GM19240 (cell line): ENCODE results near the gene ITK.

Source experiments
- DNase-seq: peaks from one replicate; pipeline ENCODE4 v3.0.0; 2011; ENCODE audit warnings: low spot score; ENCODE audit not compliant: insufficient read length

The ITK gene

DNA sequence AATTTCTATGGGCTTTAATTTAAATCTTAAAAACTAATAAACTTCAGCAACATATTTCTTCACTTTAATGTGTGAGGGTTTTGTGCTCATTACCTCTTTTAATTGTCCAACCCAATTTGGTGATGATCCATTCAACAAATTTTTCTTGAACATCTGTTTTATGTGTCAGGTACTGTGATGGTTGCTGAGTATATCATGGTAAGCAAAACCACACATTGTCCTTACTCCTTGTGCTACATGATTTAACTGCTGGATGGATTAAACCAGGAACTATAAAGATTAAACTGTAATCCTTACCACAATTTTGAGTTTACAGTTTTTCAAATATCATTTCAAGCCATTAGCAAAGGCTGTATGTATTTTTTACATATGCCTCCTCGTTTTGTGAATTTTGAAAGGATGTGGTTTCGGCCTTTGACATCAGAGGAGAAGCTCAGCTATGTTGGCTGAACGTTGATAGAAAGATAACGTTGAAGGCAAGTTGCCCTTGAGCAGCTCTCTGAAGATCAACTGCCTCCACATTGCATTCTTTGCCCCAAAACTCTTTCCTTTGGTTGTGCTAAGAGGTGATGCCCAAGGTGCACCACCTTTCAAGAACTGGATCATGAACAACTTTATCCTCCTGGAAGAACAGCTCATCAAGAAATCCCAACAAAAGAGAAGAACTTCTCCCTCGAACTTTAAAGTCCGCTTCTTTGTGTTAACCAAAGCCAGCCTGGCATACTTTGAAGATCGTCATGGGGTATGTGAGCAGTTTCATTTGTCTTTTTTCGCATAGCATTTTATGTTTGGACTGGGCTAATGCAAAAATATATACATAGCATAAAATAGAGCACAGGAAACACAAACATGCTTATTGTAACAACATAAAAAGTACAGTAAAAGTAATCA lies at the start of gene ITK:
ITK (plus strand) TSS at position 467 of the 891 bp plus-strand sequence; CDS start at position 605, 138 bp downstream.
- no peak for DNase-seq

DNA sequence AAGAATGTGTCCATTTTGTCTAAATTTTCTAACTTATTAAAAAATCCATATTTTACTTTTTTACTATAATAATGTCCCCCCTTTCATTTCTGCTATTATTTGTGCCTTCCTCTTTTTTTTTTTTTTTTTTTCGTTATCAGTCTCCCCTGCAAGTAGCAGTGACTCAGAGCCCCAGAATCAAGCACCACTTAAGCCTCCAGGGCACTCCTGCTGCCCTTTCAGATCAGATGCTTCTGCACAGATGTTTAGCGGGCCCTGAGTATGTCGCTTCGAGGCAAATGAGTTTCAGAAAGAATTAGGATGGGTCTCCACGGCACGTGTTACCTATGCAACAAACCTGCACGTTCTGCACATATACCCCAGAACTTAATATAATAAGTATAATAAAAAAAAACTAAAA lies 49.7 kb upstream of the ITK start:
- DNase-seq, result no peak

DNA sequence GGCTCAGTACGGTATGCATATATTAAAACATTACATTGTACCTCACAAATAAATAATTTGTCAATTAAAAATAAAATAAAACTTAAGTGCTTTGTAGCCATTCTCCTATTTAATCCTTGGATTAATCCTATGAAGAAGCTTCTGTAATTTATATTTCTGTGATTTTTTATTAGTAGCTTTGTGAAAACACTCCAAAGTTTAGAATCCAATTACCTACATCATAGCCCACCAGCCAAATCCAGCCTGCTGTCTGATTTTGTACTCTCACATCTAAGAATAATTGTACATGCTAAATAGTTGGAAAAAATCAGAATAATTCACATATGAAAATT lies 48.4 kb upstream of the ITK start:
- DNase-seq, result no peak

DNA sequence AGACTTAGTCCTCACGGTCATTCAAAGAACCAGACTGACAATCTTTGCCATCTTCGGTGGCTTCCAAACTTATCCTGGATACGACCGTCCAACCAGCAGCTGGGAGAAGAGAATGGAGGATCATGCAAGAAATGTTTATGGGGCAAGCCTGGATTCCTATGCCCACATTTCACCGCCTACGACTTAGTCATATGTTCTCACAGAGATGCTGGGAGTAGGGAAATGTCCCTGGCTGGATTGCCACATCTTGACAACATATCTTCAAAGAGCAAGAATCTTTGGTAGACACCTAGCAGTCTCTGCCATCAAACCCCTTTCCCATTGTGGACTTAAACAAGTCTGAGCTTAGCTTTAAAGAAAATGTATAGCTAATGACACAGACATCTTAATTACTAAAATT lies 42.9 kb upstream of the ITK start:
- no peak for DNase-seq

DNA sequence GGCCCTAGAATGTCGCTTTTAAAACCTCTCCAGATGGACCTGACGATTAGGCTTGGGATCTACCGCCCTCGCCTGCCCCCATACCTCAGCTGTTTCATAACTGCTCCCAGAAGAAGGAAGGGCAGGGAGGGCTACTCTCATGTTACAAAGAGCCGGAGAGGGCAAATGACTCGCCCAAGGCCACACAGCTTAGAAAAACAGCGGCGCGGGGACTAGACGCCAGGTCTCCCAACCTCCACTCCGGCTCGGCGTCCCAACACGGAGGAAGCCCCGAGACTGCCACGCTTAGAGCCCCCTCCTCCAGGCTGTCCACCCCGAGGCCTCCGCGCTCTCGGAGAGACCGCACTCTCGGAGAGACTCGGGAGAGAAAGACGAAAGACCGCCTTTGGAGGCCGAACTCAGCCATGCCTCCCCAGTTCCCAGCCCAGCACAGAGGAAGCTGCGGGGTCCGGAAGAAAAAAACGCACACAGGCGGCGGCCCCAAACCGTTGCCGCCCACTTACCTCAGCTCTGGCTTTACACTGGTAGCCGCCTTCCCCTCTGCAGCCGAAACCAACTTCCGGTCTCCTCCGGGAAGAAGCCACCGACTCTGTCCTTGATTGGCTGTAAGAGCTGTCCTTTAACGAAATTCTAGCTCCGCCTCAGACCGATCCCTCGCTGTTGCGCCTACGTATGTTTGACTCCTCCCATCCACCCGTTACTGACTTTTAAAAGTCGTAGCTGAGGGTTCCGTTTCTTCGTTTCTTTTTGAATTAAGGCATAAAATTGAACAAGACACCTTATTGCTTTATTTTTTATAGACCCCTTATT lies 38.1 kb upstream of the ITK start, which contains the start of gene MED7:
MED7 (minus strand) TSS at position 549 of the 810 bp plus-strand sequence. CDS start 3,434 bp downstream, outside the sequence.
- peak; percentile 88 for DNase-seq

DNA sequence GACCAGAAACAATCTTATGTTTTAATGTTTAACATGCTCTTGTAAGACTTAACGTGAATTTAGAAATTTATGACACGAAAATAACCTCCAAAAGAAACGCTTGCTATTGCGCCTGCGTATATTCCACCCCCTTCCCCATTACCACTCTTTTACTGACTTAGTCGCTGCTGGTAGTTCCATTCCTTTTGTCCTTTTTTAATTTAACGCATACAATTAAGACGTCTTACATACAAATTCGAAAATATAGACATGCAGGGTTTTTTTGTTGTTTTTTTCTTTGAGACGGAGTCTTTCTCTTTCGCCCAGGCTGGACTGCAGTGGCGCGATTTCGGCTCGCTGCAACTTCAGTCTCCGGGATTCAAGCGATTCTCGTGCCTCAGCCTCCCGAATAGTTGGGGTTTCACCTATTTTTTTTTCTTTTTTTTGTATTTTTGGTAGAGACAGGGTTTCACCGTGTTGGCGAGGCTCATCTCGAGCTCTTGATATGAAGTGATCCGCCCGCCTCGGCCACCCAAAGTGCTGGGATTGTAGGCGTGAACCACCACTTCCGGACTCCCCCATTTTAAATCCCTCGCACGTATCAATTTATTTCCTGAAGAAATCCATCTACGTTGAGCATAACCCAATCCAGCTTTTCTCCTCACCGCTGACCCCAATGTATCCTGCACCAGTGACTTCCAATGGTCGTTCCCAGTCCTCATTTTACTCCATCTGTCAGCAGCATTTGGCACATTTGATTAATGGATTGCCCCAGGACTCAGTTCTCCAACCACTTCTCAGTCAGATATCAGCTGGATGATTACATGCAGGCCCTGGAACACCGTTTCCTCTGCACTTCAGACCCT lies 37.3 kb upstream of the ITK start:
- no peak for DNase-seq

DNA sequence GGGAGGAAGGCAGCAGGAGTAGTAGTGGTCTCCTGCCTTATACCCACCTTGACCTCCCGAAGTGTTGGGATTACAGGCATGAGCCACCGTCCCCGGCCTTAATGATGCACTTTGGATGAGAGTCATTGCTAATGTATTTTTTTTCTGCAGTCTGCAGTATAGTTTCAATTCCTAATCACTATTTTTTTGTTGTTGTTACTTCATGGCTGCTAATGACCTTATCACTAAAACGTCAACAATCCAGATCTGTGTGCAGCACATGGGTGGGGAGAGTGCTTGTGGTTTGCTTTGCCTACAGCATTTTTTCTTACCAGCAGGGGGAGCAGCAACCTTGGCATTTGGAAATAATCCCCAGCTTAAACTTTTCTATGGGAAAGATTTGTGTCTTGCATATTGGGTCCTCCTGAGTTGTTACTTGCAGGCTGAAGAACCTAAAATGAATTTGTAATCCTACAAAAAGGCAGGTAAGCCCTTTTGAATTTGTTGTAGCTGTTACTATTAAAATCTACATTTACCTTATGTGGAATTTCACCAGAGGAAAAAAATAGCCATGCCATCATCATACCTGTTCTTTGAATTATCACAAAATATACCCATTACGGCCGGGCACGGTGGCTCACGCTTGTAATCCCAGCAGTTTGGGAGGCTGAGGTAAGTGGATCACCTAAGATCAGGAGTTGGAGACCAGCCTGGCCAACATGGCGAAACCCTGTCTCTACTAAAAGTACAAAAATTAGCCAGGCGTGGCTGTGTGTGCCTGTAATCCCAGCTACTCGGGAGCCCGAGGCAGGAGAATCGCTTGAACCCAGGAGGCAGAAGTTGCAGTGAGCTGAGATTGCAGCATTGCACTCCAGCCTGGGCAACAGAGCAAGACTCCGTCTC lies 31.7 kb upstream of the ITK start:
- DNase-seq, result no peak

DNA sequence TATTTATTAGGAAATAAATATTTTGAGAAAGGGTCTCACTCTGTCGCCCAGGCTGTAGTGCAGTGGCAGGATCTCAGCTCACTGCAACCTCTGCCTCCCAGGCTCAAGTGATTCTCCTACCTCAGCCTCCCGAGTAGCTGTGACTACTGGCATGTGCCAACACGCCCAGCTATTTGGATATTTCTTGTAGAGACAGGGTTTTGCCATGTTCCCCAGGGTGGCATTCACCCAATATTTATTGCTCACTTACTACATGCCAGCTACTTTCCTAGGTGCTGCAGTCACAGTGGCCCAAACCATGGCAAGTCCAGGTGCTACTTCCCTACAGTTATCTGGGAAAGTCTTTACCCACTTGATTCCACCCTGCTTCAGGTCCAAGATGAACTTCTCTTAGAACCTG lies 29.6 kb upstream of the ITK start:
- DNase-seq, result no peak

DNA sequence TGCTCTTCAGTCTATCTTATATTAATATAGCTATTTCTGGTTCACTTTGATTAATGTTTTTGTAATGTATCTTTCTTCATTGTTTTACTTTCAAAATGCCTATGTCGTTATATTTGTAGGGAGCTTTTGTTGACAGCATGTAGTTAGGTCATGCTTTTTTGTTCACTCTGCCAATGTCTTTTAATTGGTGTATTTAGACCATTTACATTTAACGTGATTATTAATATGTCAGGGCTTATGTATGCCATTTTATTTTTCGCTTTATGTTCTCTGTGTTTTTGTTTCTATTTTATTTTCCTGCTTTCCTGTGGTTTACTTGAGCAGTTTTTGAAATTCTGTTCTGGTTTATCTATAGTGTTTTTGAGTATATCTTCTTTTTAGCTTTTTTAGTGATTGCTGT lies 25.3 kb upstream of the ITK start:
- no peak for DNase-seq

DNA sequence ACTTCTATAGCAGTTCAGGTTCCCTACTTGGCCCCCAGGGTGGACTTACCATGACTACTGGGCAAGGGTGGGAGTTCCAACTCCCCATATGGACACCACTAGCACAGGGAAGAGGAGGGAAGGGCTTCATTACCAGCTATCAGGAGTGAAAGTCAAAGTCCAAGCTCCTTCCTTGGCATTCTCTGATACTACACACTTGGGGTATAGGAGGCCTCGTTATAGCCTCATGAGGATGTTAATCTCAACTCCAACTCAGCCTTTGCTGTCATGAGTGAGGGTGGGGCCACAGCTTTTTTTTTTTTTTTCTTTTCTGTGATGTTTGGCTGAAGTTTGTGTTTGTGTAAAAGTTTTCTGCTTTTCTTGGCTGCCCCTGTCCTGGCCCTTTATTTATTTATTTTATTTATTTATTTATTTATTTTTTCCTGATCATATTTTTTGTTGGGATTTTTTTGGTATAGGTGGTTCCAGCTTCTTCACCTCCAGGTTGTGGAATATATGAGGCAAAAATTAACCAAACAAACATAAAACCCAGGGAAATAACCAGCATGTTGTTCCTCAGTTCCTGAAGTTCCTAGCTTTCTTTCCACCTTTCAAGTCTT lies 23.2 kb upstream of the ITK start:
- DNase-seq, result no peak

DNA sequence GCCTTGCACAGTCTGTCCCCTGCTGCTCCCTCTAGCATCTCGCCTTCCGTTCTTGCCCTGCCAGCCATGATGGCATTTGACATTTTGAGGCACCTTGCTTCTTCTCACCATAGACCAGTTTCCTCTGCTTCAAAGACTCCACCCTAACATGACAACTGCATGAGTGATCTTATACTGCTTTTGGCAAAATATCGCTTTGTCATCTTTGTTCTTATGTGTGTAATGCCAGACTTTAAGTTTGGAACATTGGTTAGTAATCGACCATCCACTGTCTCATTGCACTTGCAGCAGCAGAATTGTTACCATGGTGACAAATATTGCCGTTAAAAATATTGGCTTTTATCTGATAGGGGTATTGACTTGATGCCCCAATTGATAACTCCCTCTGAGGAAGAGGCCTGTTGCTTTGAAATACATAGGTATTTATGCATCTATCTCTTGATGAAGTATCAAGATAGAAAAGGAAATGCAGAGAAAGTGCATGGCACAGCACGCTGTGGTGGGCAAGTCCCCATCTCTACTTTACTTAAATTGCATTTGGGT lies 21.4 kb upstream of the ITK start:
- no peak for DNase-seq

DNA sequence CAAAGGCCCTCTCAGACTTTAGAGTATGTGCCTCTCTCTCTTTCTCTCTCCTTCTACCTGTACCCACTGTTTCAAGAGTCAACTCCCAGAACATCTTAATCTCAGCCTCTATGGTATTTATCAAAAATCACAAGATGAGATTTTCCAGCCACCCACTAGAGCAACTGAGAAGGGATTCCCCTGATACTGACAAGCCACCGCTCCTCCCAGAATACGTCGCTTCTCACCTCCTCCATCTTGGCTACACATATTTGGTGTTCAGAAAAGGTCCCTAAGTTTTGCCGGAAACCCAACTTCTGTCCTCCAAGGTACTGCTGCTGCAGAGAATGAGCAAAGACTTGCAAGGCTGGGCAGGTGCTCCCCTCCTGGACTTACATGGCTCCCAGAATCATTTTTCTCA lies 20.6 kb upstream of the ITK start:
- no peak for DNase-seq

DNA sequence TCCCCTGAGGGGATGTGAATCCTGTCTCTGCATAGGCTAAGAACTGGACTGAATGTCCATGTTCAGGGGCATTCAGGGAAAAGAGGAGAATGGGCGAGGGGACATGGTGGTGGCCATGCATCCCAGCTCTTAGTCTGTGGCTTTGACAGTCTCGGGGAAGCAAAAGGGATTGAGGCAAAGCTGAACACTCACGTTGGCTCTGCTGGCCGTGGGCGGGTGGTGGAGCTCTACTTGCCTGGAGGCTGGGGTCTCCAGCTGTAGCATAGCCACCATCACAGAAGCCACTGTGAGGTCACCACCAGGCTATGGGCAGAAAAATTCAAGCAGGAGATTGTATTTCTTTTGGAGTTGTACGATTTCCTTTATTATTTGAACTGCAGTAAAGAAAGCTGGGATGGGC lies 18.6 kb upstream of the ITK start:
- DNase-seq, result no peak

DNA sequence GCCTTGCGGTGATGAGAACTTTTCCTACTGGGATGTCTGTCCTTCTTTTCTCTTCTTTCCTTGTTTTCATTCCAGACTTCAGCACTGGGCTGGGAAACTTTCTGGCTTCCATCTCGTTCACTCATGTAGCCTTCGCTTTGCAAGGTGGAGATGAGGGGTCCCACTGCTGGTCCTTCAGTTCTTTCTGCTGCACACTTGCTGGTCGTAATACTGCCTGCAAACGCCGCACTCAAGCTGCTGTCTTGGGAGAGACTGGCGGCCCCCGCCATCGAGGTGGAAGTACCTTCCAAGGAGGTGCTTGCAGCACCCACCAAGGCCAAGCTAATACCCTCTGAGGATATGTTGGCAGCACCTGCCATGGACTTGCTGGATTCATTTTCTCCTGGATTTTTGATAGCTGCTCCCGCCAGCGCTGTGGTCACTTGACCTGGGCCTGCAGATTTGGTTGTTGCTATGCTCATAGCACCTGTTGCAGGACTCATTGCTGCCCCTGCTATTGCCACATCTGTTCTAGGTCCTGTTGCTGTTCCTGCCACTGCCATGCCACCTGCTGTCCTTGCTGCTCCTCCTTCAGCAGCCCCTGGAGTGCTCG lies 17.6 kb upstream of the ITK start:
- no peak for DNase-seq

DNA sequence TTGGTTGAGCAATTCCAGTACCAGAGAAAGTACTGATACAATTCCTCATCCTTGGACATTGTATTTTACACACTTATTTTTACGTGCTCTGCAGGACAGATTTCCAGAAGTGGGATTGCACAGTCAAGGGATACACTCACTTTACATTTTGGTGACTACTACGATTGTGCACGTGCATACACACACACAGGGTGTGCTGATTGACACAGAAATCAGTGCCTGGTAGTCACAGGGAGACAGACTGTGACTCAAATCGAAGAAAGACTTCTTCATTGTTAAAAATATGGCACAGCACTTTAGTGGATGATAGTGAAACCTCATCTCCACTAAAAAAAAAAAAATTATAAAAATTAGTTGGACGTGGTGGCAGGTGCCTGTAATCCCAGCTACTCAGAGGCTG lies 16.1 kb upstream of the ITK start:
- no peak for DNase-seq

DNA sequence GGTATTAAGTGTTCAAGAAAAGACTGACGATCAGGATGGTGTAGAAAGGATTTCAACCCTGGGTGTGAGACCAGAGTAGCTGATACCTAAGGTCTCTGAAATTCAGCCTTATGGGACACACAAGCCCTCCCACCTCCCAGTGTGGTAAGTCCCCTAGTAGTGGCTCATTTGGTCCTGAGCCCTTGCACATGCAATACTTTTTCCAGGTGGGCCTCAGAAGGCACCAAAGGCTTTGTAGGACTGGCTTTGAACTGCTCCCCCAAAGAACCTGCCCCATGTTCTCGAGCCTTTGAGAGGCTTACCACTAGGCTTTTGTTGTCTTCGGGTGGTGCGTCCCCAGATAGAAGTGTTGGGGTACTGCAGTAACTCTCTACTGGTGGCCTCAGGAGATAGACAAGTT lies 15.4 kb upstream of the ITK start:
- DNase-seq, result no peak

DNA sequence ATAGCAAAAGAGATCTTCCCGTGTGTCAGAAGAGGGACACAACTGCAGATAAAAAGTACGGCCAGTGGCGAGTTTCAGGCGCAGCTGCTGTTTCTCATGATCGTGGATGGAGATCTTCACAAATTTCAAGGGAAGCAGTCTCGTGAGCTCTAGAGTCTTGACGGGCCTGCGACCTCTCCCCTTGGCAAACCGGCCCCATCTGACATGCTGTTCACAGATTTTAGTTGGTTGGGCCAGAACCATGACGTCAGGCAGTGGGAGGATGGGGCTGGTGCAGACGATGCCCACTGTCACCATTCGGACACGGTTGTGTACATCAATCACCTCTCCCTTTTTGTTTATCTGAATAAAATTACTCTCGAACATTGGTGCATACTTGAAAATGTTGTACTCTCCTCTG lies 15.0 kb upstream of the ITK start:
- no peak for DNase-seq

DNA sequence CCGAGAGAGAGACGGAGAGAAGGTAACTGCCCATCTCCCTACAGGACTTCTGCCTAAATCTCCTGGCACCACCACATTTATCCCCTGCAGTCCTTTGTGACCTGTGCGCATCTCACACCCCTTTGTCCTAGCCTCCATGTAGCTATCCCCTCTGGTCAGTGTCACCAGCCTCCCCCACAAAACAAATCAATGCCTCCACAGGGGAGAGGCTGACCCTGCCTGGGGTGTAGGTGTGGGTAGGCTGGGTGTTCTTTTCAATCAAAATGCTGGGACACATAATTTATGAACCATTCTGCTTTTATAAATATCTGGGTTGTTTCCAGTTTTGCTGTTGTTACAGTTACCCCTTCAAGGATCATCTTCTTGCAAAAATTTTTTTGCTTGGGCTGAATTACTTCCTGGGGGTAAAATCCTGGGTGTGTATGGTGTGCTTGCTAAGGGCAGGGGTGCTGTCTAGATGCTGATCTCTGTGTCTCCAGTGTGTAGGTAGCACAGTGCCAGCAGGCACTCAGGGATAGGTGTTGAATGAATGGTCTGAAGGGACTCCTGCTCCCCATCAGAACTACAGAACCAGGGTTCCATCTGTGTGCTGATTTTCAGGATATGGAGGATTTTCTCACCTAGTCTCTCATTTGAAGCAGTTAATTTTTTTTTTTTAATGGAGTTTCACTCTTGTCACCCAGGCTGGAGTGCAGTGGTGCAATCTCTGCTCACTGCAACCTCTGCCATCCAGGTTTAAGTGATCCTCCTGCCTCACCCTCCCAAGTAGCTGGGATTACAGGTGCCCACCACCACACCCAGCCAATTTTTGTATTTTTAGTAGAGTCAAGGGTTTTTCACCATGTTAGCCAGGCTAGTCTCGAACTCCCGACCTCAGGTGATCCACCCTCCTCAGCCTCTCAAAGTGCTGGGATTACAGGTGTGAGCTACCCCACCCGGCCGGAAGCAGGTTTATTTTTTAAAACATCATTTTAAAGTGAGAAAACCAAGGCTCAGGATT lies 14.1 kb upstream of the ITK start, which contains the start of gene GARIN3:
GARIN3 (minus strand) TSS at position 51 of the 1,000 bp plus-strand sequence. CDS start 96 bp downstream, outside the sequence.
- DNase-seq, result no peak
